22Rv1 (cell line): ENCODE measurements around the gene C20orf144.

Source experiments
- ZFX ChIP-seq: fragments of 450-650 bp; IDR thresholded peaks from 2 replicates; pipeline ENCODE4 v1.6.1; 2017; ENCODE audit warnings: antibody characterized with exemption, borderline replicate concordance
- TF ChIP-seq, protein P1 (sequence below): fragments of 450-650 bp; IDR thresholded peaks from 2 replicates; pipeline ENCODE4 v1.5.1; 2017; ENCODE audit warnings: mild to moderate bottlenecking

DNA sequence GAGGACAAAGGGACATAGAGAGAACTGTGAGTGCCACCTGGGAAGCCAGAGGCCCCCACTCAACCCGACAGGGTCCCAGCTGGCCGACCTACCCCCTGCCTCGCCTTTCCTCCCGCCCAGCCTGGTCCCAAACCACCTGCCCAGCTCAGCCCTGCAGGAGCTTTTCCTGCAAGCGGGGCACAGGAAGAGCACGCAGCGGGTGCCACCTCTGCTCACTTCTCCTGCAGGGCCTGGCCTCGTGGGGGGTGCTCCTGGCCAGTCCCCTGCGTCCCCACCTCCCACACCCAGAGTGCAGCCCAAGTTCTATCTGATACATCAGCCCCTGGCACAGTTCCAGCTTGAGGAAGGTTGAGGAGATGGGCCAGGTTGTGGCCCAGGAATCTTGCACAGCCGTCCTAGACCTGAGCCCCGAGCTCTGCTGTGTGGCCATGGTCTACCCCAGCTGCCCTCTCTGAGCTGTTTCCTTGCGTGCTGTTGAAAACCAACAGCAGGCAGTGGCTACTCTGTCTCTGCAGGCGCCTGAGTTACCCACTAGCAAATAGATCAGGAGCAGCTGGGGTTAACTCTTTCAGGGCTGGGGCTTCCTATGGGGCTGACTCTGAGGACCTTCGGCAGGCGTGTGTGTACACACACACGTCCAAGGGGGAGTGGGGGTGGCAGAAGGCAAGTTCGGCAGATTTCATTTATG, 10.4 kb downstream of the C20orf144 start:
- TF ChIP-seq, protein P1, sequence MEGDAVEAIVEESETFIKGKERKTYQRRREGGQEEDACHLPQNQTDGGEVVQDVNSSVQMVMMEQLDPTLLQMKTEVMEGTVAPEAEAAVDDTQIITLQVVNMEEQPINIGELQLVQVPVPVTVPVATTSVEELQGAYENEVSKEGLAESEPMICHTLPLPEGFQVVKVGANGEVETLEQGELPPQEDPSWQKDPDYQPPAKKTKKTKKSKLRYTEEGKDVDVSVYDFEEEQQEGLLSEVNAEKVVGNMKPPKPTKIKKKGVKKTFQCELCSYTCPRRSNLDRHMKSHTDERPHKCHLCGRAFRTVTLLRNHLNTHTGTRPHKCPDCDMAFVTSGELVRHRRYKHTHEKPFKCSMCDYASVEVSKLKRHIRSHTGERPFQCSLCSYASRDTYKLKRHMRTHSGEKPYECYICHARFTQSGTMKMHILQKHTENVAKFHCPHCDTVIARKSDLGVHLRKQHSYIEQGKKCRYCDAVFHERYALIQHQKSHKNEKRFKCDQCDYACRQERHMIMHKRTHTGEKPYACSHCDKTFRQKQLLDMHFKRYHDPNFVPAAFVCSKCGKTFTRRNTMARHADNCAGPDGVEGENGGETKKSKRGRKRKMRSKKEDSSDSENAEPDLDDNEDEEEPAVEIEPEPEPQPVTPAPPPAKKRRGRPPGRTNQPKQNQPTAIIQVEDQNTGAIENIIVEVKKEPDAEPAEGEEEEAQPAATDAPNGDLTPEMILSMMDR = no peak
- no peak for TF ChIP-seq ZFX
